Raji (cell line): ENCODE data around the gene ZNF521.

ENCODE experiments used
- POLR2A ChIP-seq: IDR thresholded peaks from 2 replicates; pipeline ENCODE4 v1.6.1; 2011; ENCODE audit warnings: low read depth, low read length, control low read depth; ENCODE audit not compliant: insufficient read depth

ZNF521 gene

DNA sequence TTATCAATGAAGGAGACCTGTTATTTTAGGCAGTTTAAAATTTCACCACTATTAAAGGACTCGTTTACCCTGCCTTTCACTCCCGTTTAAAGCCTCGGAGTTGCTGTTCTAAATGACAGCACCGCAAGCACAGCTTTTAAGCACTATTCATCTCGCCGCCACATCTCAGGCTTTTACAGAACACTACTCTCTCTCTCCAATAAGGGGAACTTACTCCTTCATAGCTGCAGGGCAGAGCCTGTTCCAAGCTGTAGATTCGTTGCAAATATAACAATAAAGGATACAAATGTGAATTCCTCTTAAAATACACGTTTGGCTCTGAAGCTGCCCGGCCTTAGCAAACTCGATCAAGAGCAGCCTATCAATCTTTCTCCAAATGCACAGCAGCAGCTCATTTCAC is 271.8 kb downstream of the ZNF521 start:
- no peak for TF ChIP-seq POLR2A

DNA sequence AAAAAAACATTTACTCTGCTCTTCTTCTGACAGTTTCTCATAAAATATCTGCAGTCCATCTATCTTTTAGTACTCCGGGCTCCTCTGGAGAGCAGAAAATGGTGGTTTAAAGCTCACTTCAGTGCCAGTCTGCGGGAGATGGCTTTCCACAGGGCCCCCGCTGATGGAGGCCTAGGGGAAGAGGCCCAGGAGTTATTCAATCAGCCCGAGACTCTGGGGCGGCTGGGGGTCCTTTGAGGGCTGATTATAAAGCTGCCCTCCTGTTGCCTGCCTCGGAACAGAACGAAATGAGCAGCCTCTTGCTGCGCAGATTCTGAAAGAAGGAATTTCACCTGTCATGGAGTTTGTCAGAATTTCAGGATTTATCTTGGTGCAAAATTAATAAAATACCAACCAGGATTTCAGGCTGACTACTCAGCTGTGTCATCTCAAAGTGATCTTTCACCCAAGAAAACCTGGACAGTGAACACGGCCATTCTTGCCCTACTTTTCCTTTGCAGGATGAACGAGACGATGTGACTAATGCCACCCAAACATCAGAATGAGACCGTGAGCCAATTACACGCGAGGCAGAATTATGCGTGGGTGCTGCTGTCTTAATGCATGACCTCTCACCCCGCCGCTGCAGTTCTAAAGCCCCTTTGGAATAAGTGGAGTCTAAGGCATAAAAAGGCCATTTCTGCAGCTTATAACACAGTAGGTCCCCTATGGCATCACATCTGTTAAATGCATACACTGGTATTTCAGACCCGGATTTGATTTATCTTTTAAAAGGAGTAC is 273.8 kb downstream of the ZNF521 start:
- TF ChIP-seq POLR2A = no peak

DNA sequence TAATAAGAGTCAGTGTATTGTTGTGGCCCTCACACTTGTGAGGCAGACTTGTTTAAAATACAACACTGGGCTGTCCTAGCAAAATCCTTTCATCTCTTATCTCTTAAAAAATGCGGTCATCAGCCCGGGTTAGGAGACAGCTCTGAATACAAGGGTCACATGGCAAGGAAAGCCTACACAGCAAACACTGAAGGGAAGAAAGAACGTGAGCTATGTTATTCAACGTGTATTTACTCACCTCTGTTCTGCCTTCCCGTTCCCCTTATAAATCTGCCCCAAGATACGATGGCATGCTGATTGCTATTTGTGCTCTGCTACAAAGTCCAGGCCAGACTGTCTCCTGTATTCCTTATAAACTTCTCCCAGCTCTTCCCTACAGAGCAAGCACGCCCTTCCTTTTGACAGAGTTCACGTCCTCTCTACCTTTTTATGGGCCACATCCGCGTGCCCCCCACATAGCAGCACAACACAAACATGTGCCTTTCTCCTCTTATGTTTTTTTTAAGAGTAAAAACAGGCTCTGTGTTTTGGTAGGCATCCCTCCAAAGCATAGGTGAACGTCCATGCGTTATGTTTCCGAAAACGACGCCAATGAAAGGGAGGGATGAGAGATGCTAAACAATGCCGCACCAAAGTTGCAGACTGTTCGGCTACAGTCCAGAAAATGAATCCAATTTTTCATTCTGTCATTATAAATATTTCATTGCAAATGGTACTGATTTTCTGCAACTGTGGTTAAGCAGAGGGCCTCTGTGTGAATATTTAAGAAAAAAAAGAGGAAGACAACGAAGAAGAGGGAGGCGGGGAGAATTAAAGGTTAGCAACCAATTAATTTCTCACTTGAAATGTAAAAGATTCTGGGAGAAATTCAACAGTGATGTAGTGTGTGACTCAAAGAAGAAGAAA is 274.7 kb downstream of the ZNF521 start:
- no peak for TF ChIP-seq POLR2A

DNA sequence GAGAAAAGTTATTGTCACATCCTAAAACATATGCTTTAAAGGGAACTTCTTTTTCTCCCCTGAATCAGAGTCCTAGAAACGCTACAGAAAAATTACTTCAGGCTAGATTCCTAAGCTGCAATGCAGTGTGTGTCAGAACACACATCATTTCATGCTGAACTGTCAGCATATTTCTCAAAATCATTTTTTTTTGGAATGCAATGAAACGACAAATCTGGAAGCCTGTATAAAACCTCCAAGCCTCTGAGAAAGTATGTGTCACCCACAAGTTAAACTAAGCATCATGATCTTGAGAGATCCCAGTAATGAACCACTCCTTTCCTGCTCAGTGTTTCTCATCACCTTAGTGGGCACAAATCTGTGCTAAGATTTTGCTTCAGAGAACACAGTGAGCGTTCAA is 276.2 kb downstream of the ZNF521 start:
- TF ChIP-seq POLR2A = no peak

DNA sequence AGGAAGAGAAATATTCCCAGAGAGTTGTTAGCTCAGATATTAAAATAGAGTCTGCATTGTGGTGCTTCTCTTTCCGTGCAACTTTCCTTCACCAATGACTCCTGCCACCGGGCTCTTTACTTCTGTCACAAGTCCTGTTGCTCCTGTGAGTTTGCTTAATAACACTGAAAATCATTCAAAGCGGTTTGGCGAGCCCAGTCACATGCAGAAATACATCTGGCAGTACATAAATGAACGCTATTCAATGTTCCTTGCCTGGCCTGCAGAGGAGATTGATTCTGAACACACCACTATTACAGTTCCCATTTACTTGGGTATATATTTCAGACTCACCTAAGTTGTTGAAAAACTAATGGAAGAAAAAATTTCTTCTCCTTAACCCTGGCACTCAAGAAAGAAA is 276.6 kb downstream of the ZNF521 start:
- no peak for TF ChIP-seq POLR2A

DNA sequence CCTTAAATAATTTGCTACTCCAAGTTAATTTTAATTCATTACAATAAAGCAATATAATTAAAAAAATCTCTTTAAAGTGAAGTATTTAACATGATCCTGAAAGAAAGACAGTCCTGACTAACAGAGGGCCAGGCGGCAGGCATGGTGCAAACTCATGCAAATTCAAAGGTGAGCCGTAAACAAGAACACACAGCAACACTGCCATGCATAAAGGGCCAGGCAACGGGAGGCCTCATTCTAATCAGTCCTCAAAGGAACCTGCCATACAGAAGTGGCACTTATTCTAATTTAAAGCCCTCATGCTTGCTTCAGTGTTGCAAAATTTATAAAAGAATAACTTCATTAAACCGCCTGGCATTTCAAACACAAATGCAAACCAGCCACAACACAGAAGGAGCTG is 277.0 kb downstream of the ZNF521 start:
- no peak for TF ChIP-seq POLR2A

DNA sequence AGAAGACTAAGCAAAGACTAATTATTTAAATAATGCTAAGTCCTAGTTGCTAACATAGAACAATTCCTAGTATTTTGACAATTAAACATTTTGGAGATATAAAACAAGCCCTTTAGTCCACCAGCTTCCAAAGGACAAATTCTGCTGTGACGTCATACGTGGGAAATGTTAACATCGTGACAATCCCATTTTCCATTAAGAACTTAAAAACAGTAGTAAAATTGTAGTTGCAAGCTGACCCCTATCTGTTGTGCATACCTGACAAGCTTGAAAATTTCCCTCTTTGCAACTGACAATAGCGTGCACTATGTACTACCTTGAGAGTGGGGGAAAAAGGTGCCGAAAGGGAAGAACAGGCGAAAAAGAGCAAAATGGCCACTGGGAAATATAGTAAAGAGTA is 279.8 kb downstream of the ZNF521 start:
- no peak for TF ChIP-seq POLR2A

DNA sequence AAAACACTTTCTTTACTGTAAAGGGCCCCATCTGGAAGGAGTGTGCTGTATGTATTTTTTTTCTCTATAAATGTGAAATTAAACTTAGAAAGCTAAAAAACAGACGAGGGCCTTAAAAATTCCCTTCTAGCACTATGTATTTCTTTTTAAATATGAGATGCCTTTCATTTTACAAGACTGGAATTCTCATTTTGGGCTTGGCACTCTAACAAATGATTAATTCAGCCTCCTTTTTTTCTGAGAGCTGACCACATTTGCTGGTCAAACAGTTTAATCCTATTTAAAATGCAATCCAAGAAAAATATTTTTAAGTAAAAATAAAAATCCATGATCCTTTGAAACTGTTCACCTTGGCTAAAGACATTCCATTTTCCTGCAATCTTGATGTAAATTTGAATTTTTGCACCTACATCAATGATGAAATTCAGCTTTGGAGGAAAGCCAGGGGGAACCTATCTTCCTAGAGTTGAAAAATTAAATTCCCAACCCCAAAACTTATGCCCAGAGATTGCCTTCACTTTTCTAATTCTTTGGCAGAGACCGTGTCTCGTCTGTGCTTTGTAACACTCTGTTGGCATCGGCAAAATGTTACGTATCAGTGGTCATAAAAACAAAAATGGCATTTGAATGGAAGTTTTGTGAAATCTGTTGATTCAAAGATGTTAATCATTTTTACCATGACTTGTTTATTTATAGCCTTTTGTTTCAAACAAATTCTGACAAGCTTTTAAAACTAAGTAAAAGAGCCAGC is 284.5 kb downstream of the ZNF521 start:
- TF ChIP-seq POLR2A = no peak

DNA sequence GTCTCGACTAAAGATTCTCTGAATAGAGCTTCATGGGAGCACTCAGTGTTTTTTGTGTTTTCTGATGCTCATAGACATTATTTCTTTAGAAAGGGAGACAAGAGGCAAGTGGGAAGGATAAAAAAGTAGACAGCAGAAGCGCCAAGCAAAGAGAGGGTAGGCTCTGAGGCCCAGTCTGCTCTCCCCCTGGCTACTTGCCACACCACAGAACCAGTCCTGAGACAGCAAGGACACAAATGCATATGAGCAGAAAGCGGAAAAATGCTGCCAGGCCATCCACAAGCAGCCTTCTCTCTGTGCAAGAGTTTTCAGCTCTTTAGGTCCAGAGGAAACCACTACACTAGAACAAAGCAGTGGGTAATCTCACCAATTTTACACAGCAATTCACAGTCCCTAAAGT is 285.4 kb downstream of the ZNF521 start:
- TF ChIP-seq POLR2A = no peak

DNA sequence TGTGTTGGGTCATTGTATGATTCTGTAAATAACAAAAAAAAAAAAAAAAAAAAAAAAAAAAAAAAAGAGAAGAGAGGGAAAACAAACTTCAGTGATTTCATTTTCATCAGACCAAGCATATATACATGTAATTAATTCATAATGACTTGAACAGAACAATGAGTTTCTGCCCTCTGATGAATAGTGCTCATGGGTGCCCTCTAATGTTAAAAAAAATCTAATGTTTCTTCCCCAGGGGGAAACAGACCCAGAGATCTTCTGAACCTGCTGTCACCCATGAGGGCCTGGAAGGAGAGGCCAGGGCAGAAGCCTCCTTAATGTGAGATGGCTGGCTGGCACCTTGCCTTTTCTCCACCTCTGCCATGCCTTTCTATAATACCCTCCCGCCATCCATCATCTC is 289.2 kb downstream of the ZNF521 start:
- no peak for TF ChIP-seq POLR2A

DNA sequence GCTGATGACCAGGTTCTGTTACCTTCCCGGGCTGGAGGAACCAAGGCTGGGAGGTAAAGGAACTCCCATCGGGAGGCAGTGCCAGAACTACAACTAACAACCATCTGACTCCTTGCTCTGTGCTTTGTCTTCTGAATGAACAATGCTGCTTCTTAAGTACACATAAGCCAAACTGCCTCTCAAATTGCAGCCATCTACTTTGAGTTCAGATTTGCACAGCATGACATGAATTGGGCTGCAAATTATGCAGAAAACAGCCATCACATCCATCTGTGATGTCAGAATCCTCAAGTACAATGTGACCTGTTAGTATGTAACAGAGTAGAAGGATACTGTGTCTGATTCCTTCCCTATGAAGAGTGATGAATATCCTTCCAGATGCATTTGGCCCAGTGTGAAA is 290.6 kb downstream of the ZNF521 start:
- no peak for TF ChIP-seq POLR2A

DNA sequence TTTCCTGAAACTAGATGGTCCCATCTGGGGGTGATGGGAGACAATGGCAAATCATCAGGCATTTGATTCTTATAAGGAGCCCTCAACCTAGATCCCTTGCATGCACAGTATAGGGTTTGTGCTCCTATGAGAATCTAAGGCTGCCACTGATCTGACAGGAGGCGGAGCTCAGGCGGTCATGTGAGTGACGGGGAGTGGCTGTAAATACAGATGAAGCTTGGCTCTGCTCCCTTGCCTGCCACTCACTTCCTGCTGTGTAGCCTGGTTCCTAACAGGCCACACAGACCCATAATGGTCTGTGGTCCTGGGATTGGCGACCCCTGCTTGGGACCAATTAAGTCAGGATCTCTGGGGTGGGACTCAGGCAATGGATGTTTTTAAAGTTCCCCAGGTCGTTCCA is 293.4 kb downstream of the ZNF521 start:
- no peak for TF ChIP-seq POLR2A

DNA sequence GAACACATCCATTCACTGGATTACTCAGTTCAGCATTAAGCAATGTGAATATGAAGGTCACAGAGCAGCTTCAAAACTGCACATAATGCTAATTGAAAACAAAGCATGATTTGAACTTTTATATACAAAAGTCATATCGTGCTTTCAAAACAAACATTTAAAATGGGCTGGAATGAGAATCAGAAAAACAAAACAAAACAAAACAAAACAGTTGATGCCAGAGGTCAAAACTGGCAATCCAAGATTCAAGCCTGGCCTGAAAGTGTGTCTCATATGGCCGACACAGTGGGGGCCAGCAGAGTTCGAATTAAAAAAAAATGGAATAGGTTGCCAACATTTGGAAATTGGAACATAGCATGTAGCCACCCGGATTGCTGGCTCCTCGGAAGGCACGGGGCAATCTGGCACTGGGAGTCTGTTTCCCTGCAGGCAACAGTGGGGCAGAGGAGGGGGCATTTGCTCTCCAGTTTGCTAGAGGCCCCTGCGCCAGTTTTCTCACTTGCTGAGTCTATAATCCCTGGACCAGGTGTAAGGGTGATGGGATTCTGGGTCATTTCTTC is 294.4 kb downstream of the ZNF521 start:
- no peak for TF ChIP-seq POLR2A

DNA sequence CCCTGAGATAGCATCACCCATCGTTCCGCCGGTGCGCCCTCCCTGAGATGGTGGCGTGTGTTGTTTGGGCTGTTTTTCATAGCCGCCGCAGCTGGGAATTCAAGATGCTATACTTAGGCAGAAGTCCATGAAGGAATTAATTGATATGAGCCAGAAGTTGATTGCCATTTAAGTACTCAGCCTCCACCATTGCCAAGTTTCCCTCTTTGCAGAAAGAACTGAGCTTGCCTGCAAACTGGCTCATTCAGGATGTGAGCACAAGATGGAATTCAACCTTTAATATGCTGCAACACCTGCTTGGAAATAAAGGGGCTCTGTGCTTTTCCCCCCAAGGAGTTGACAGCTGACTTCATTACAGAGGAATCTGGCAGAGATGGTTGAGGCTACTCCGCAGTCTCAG is 295.5 kb downstream of the ZNF521 start:
- TF ChIP-seq POLR2A = no peak

DNA sequence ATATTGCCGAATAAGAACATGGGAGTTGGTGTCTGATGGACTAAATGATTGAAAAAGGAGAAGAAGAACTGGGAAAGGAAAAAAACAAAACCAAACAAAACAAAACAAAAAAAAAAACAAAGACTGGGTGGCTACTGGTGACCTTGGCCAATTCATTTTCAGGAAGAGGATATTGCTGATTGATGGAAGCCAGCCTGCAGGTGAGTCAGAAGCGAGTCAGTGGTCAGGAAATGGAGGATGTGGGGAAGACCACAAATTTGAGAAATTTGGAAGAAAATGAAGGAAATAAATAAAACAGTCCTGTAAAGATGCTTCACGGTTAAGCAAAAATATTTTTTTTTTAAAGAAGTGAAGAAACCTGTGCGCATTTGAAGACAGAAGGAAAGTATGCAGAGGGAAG is 296.9 kb downstream of the ZNF521 start:
- TF ChIP-seq POLR2A = no peak
